GM18499 (cell line): ENCODE measurements around the gene ARID2.
A peak's percentile ranks its signal among the peaks of the same experiment; 100 is the strongest.

Source experiments
- ATAC-seq: cut with Tn5 transposase; IDR thresholded peaks from one replicate; pipeline ENCODE4 v1.9.1; 2021; ENCODE audit warnings: moderate number of reproducible peaks; ENCODE audit not compliant: insufficient read depth, unreplicated experiment

The ARID2 gene

GRCh38 chr12:45834809-45835208, 105.3 kb downstream of the ARID2 start:
- no peak for ATAC-seq

- no peak for ATAC-seq
These were observed 110.4 kb downstream of the ARID2 start for GRCh38 chr12:45839917-45840316.

GRCh38 chr12:45849289-45849688, 119.8 kb downstream of the ARID2 start:
- ATAC-seq: no peak

GRCh38 chr12:45850302-45850701, 120.8 kb downstream of the ARID2 start:
- ATAC-seq: no peak

GRCh38 chr12:45852508-45852907, 123.0 kb downstream of the ARID2 start:
- no peak for ATAC-seq

GRCh38 chr12:45853550-45853949, 124.0 kb downstream of the ARID2 start:
- no peak for ATAC-seq

GRCh38 chr12:45863332-45863731, 133.8 kb downstream of the ARID2 start:
- ATAC-seq: no peak

GRCh38 chr12:45866299-45866698, 136.8 kb downstream of the ARID2 start:
- ATAC-seq: no peak

- no peak for ATAC-seq
These were observed 142.9 kb downstream of the ARID2 start for GRCh38 chr12:45872446-45872845.

GRCh38 chr12:45877069-45877468, 147.6 kb downstream of the ARID2 start:
- ATAC-seq: no peak

GRCh38 chr12:45878630-45879255, 149.2 kb downstream of the ARID2 start:
- no peak for ATAC-seq

- ATAC-seq: no peak
These were observed 149.9 kb downstream of the ARID2 start for GRCh38 chr12:45879363-45879895.

- no peak for ATAC-seq
These were observed 151.0 kb downstream of the ARID2 start for GRCh38 chr12:45880533-45880932.

- no peak for ATAC-seq
These were observed 153.7 kb downstream of the ARID2 start for GRCh38 chr12:45883187-45883586.

GRCh38 chr12:45886685-45887084, 157.2 kb downstream of the ARID2 start:
- ATAC-seq: no peak

GRCh38 chr12:45887544-45887943, 158.0 kb downstream of the ARID2 start:
- ATAC-seq: no peak

GRCh38 chr12:45890276-45890675, 160.8 kb downstream of the ARID2 start:
- ATAC-seq: no peak

GRCh38 chr12:45893240-45893639, 163.7 kb downstream of the ARID2 start:
- ATAC-seq: no peak

- no peak for ATAC-seq
These were observed 166.5 kb downstream of the ARID2 start for GRCh38 chr12:45895961-45896360.

GRCh38 chr12:45898094-45898493, 168.6 kb downstream of the ARID2 start:
- ATAC-seq: no peak

- peak; percentile 74 for ATAC-seq
These were observed 178.4 kb downstream of the ARID2 start for GRCh38 chr12:45907955-45908354.

GRCh38 chr12:45909041-45909713, 179.7 kb downstream of the ARID2 start:
- ATAC-seq: no peak
